MCF 10A (cell line): Measurements from ENCODE around the gene CHD3. TPM values are rescaled to one million over a fixed set of nuclear protein-coding genes. Genes with fewer than 3 reads are reported as not detected.

Experiments used
- BruUV-seq: library from RNA; stranded (reverse); fragments of 400-500 nt; replicated peaks from 2 replicates; lab custom pipeline; 2021; lab: Mats Ljungman, UMichigan
- CTCF ChIA-PET: fragments of 300-600 bp; sonication (Branson Sonifier 250); formaldehyde crosslinking; extraction: SDS; loops from one replicate; lab custom pipeline; 2021; ENCODE audit warnings: antibody characterized with exemption, inconsistent platforms; lab: Yijun Ruan, JAX
- POLR2A ChIA-PET: fragments of 300-600, 350-650 bp; sonication (Branson Sonifier 250); formaldehyde crosslinking; extraction: SDS; loops from one replicate; lab custom pipeline; 2020; ENCODE audit warnings: antibody characterized with exemption, inconsistent platforms; lab: Yijun Ruan, JAX
- DNase-seq: peaks from one replicate; pipeline ENCODE4 v3.0.0-alpha.2; 2018; ENCODE audit not compliant: unreplicated experiment
- H3K27ac Mint-ChIP-seq: one replicate; pipeline ENCODE4 v1.8.0; 2022; ENCODE audit warnings: mild to moderate bottlenecking, low read depth, mixed read lengths; ENCODE audit not compliant: unreplicated experiment
- H3K27me3 Mint-ChIP-seq: one replicate; pipeline ENCODE4 v1.8.0; 2022; ENCODE audit warnings: mixed read lengths; ENCODE audit not compliant: insufficient read depth, unreplicated experiment
- H3K36me3 Mint-ChIP-seq: one replicate; pipeline ENCODE4 v1.8.0; 2022; ENCODE audit warnings: mild to moderate bottlenecking, moderate library complexity, mixed read lengths; ENCODE audit not compliant: insufficient read depth, unreplicated experiment
- H3K4me1 Mint-ChIP-seq: one replicate; pipeline ENCODE4 v1.8.0; 2022; ENCODE audit warnings: mixed read lengths; ENCODE audit not compliant: insufficient read depth, unreplicated experiment
- H3K4me3 Mint-ChIP-seq: one replicate; pipeline ENCODE4 v1.8.0; 2022; ENCODE audit warnings: mild to moderate bottlenecking, moderate library complexity, mixed read lengths; ENCODE audit not compliant: unreplicated experiment
- H3K9me3 Mint-ChIP-seq: one replicate; pipeline ENCODE4 v1.8.0; 2022; ENCODE audit warnings: mixed read lengths; ENCODE audit not compliant: unreplicated experiment
- intact Hi-C: fragments of 100-400 bp; cut with micrococcal nuclease; formaldehyde crosslinking; loops from 2 replicates; pipeline ENCODE4 v1.14.1; 2022
- total RNA-seq: library from RNA; stranded (reverse); gene quantifications from 2 replicates; pipeline ENCODE4 v1.2.3, GENCODE V29; 2022
- TF ChIP-seq, protein P1 (sequence below): fragments of 200-600 bp; IDR thresholded peaks from one replicate; pipeline ENCODE4 v1.8.0; 2022; ENCODE audit warnings: antibody characterized with exemption, mild to moderate bottlenecking; ENCODE audit not compliant: unreplicated experiment

Gene CHD3
- total RNA-seq, 1 experiment from 2014 or later = 87.1 TPM

DNA sequence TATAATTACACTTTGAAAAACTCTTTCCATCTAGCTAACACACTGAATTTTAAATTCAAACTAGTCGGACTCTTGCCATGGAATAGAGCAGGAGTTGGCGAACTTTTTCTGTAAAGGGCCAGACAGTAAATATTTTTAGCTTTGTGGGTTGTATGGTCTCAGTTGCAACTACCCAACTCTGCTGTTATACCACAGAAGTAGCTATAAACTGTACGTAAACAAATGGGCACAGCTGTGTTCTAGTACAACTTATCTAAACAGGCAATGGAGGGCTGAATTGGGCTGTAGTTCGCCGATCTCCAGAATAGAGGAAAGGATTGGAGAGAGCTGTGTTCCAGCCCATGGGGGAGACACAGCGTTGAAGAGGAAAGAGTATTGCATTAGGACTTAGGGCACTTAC, 52.2 kb downstream of the CHD3 start:
- Mint-ChIP-seq H3K27ac (no peak overlapping the region), H3K4me3 (no peak overlapping the region), H3K4me1 (peaks cover 5% of the 10 kb centered on the region), H3K27me3 (no peaks in the 10 kb centered on the region), H3K36me3 (peaks cover 80% of the 10 kb centered on the region), H3K9me3 (no peaks in the 10 kb centered on the region)
- TF ChIP-seq, protein P1, sequence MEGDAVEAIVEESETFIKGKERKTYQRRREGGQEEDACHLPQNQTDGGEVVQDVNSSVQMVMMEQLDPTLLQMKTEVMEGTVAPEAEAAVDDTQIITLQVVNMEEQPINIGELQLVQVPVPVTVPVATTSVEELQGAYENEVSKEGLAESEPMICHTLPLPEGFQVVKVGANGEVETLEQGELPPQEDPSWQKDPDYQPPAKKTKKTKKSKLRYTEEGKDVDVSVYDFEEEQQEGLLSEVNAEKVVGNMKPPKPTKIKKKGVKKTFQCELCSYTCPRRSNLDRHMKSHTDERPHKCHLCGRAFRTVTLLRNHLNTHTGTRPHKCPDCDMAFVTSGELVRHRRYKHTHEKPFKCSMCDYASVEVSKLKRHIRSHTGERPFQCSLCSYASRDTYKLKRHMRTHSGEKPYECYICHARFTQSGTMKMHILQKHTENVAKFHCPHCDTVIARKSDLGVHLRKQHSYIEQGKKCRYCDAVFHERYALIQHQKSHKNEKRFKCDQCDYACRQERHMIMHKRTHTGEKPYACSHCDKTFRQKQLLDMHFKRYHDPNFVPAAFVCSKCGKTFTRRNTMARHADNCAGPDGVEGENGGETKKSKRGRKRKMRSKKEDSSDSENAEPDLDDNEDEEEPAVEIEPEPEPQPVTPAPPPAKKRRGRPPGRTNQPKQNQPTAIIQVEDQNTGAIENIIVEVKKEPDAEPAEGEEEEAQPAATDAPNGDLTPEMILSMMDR = no peak
- DNase-seq = no peak
- CTCF ChIA-PET = interaction anchor here (0.6 to 1.7 kb wide), 6 partner anchors 28 to 434 kb away, joined by 3 to 7 read pairs (median 6); no protein-coding TSS in a partner anchor
- POLR2A ChIA-PET = interaction anchor here (1.5 kb wide), 1 partner anchor 9 kb away, joined by 5 read pairs; the partner anchor contains the start of genes CNTROB and TRAPPC1
- BruUV-seq = no TSS peak
- intact Hi-C loops = no loop called here

DNA sequence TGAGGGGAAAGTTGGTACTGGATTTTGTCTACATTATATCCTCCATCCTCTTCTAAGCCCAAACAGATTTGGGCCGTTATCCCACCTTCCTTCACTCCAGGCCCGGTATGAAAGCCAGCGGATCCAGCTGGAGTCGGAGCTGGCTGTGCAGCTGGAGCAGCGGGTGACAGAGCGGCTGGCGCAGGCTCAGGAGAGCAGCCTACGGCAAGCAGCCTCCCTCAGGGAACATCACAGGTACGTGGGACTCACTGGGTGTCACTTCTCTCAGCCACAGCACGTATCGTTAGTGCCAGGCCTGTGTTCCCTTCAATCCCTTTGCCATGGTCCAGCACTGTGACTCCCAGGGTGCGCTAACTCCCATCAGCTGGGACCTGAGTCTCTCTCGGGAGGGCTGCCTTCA, 54.7 kb downstream of the CHD3 start:
- peaks cover 5% of the 10 kb centered on the region for H3K4me1 Mint-ChIP-seq
- ChIA-PET CTCF (interaction anchor here (1.6 kb wide), 2 partner anchors 29 to 109 kb away, joined by 4 to 5 read pairs; partner anchors contain the start of gene KDM6B), POLR2A (interaction anchor here (0.8 to 2.8 kb wide), 3 partner anchors 9 to 97 kb away, joined by 3 to 18 read pairs (median 3); partner anchors contain the start of genes CNTROB and TRAPPC1)
- no peak overlapping the region for H3K27ac Mint-ChIP-seq
- H3K36me3 Mint-ChIP-seq = peaks cover 79% of the 10 kb centered on the region
- TF ChIP-seq, protein P1 = no peak
- BruUV-seq = no TSS peak
- H3K4me3 Mint-ChIP-seq = no peak overlapping the region
- intact Hi-C loops = no loop called here
- no peak for DNase-seq
- no peaks in the 10 kb centered on the region for H3K27me3 Mint-ChIP-seq
- H3K9me3 Mint-ChIP-seq = no peaks in the 10 kb centered on the region

DNA sequence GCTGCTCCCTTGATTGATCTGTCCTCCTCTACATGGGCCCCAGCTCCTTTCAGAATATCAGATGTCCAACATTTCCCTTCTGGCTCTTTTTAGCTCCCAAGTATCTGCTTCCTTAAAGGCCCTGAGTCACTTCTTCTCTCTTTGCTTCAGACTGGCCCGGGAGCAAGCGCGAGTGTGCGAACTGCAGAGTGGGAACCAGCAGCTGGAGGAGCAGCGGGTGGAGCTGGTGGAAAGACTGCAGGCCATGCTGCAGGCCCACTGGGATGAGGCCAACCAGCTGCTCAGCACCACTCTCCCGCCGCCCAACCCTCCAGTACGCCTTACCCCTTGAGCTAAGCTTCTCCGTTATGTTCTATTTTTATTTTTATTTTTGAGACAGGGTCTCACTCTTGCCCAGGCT, 55.7 kb downstream of the CHD3 start:
- Mint-ChIP-seq H3K9me3 (no peaks in the 10 kb centered on the region), H3K36me3 (peaks cover 83% of the 10 kb centered on the region)

DNA sequence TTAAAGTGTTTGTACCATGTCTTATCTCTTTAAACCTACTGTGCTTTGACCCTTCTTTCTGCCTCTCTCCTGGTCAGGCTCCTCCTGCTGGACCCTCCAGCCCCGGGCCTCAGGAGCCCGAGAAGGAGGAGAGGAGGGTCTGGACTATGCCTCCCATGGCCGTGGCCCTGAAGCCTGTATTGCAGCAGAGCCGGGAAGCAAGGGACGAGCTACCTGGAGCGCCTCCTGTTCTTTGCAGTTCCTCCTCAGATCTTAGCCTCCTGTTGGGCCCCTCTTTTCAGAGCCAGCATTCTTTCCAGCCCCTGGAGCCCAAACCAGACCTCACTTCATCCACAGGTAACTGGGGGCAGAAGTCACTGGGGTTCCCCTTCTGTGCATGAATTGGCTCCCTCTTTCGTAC, 57.1 kb downstream of the CHD3 start:
- H3K36me3 Mint-ChIP-seq = peaks cover 83% of the 10 kb centered on the region
- no peak overlapping the region for H3K4me3 Mint-ChIP-seq
- DNase-seq = no peak
- no peaks in the 10 kb centered on the region for H3K27me3 Mint-ChIP-seq
- intact Hi-C loops = no loop called here
- H3K4me1 Mint-ChIP-seq = no peaks in the 10 kb centered on the region
- no peaks in the 10 kb centered on the region for H3K9me3 Mint-ChIP-seq
- TF ChIP-seq, protein P1 = no peak
- BruUV-seq = no TSS peak
- CTCF ChIA-PET = no interaction called here
- POLR2A ChIA-PET = interaction anchor here (1.6 to 2.8 kb wide), 2 partner anchors 9 to 13 kb away, joined by 3 to 18 read pairs; partner anchors contain the start of genes CNTROB and TRAPPC1
- H3K27ac Mint-ChIP-seq = peak overlapping the region; percentile 54

More for the DNA sequence above, 55.7 kb downstream of the CHD3 start:
- peaks cover 5% of the 10 kb centered on the region for H3K4me1 Mint-ChIP-seq
- ChIA-PET CTCF (interaction anchor here (0.7 to 1.6 kb wide), 8 partner anchors 10 to 110 kb away, joined by 3 to 7 read pairs (median 4); partner anchors contain the start of genes KDM6B and TRAPPC1), POLR2A (interaction anchor here (0.9 to 2.8 kb wide), 3 partner anchors 10 to 18 kb away, joined by 3 to 18 read pairs (median 3); partner anchors contain the start of genes CNTROB and TRAPPC1)
- no peaks in the 10 kb centered on the region for H3K27me3 Mint-ChIP-seq
- TF ChIP-seq, protein P1 = no peak
- intact Hi-C loops = no loop called here
- BruUV-seq = no TSS peak
- no peak overlapping the region for H3K27ac Mint-ChIP-seq
- no peak for DNase-seq
- H3K4me3 Mint-ChIP-seq = no peak overlapping the region
